GM19395 (cell line): ENCODE data around the gene ERC1.
"Not testable (repeated sequence)": the region's sequence is repeated elsewhere in the genome, so short reads cannot be mapped to it uniquely, and the experiment has no call there.

Experiments
- ATAC-seq: cut with Tn5 transposase; IDR thresholded peaks from one replicate; pipeline ENCODE4 v1.9.1; 2021; ENCODE audit warnings: mild to moderate bottlenecking, moderate library complexity; ENCODE audit not compliant: unreplicated experiment

The ERC1 gene

GRCh38 chr12:1020389-1020788, 29.4 kb downstream of the ERC1 start:
- ATAC-seq = no peak

GRCh38 chr12:1022032-1022970, 31.3 kb downstream of the ERC1 start:
- no peak for ATAC-seq

GRCh38 chr12:1030779-1031178, 39.8 kb downstream of the ERC1 start:
- ATAC-seq = no peak

- no peak for ATAC-seq
These were observed 43.2 kb downstream of the ERC1 start for GRCh38 chr12:1034243-1034642.

GRCh38 chr12:1034751-1035457, 43.9 kb downstream of the ERC1 start:
- no peak for ATAC-seq

- no peak for ATAC-seq
These were observed 50.5 kb downstream of the ERC1 start for GRCh38 chr12:1041478-1041877.

GRCh38 chr12:1044199-1044598, 53.2 kb downstream of the ERC1 start:
- ATAC-seq = no peak

GRCh38 chr12:1044696-1045095, 53.7 kb downstream of the ERC1 start:
- no peak for ATAC-seq

- no peak for ATAC-seq
These were observed 55.7 kb downstream of the ERC1 start for GRCh38 chr12:1046727-1047126.

GRCh38 chr12:1047898-1048660, 57.1 kb downstream of the ERC1 start:
- no peak for ATAC-seq

GRCh38 chr12:1050059-1050707, 59.2 kb downstream of the ERC1 start:
- ATAC-seq = no peak

- not testable (repeated sequence) for ATAC-seq
These were observed 60.6 kb downstream of the ERC1 start for GRCh38 chr12:1051672-1052071.

- no peak for ATAC-seq
These were observed 62.7 kb downstream of the ERC1 start for GRCh38 chr12:1053690-1054089.

- ATAC-seq = no peak
These were observed 63.3 kb downstream of the ERC1 start for GRCh38 chr12:1054117-1054870.

GRCh38 chr12:1056390-1056789, 65.4 kb downstream of the ERC1 start:
- no peak for ATAC-seq

GRCh38 chr12:1058423-1058822, 67.4 kb downstream of the ERC1 start:
- no peak for ATAC-seq

GRCh38 chr12:1059162-1059561, 68.1 kb downstream of the ERC1 start:
- ATAC-seq = no peak

GRCh38 chr12:1063852-1064251, 72.8 kb downstream of the ERC1 start:
- ATAC-seq = no peak

GRCh38 chr12:1064317-1064716, 73.3 kb downstream of the ERC1 start:
- no peak for ATAC-seq

GRCh38 chr12:1065629-1066028, 74.6 kb downstream of the ERC1 start:
- ATAC-seq = no peak
